Neural cell (in vitro differentiated cells): ENCODE data around the gene GLRA1. TPM values are rescaled to one million over a fixed set of nuclear protein-coding genes. Genes with fewer than 3 reads are reported as not detected.

Experiments used
- H2AFZ ChIP-seq: fragments of 200-600, 300-800 bp; sonication (generic), shearing (Covaris generic); 2 replicates; pipeline ENCODE4 v1.6.0; 2014; ENCODE audit warnings: low read depth, mild to moderate bottlenecking, antibody characterized with exemption, low read length, moderate library complexity
- H3F3A ChIP-seq: fragments of 200-600 bp; shearing (Covaris generic); 2 replicates; pipeline ENCODE4 v1.6.1; 2016; ENCODE audit warnings: mild to moderate bottlenecking, moderate library complexity, mixed read lengths, antibody characterized with exemption, low read length; ENCODE audit not compliant: insufficient read depth, poor library complexity, severe bottlenecking
- H3K27ac ChIP-seq: fragments of 200-600, 300-800 bp; sonication (generic), shearing (Covaris generic); 2 replicates; pipeline ENCODE4 v1.5.1; 2014; ENCODE audit warnings: mild to moderate bottlenecking, low read length, moderate library complexity
- H3K27me3 ChIP-seq: fragments of 300-800, 200-600 bp; sonication (generic), shearing (Covaris generic); 2 replicates; pipeline ENCODE4 v1.6.0; 2014; ENCODE audit warnings: mild to moderate bottlenecking, low read depth, low read length, moderate library complexity; ENCODE audit not compliant: insufficient read depth
- H3K36me3 ChIP-seq: fragments of 300-800, 200-600 bp; sonication (generic), shearing (Covaris generic); 2 replicates; pipeline ENCODE4 v1.5.1; 2014; ENCODE audit warnings: mild to moderate bottlenecking, antibody characterized with exemption, low read length, moderate library complexity; ENCODE audit not compliant: insufficient read depth
- H3K4me2 ChIP-seq: fragments of 300-800, 200-600 bp; sonication (generic), shearing (Covaris generic); 2 replicates; pipeline ENCODE4 v1.6.0; 2014; ENCODE audit warnings: mild to moderate bottlenecking, low read length
- H3K4me3 ChIP-seq: fragments of 300-800, 200-600 bp; sonication (generic), shearing (Covaris generic); 2 replicates; pipeline ENCODE4 v1.5.1; 2014; ENCODE audit warnings: mild to moderate bottlenecking, low read length, moderate library complexity
- H3K79me2 ChIP-seq: fragments of 200-600 bp; shearing (Covaris generic); replicated peaks from 2 replicates; pipeline ENCODE4 v1.6.0; 2014; ENCODE audit warnings: mild to moderate bottlenecking, low read length, moderate library complexity; ENCODE audit not compliant: insufficient read depth
- H3K9ac ChIP-seq: fragments of 300-800, 200-600 bp; sonication (generic), shearing (Covaris generic); 2 replicates; pipeline ENCODE4 v1.6.1; 2016; ENCODE audit warnings: mild to moderate bottlenecking, low read length, mixed read lengths
- H3K9me2 ChIP-seq: fragments of 200-600 bp; shearing (Covaris generic); 2 replicates; pipeline ENCODE4 v1.6.1; 2016; ENCODE audit warnings: mild to moderate bottlenecking, low read length, mixed read lengths; ENCODE audit not compliant: insufficient read depth
- H3K9me3 ChIP-seq: fragments of 200-600, 300-800 bp; sonication (generic), shearing (Covaris generic); 2 replicates; pipeline ENCODE4 v1.6.1; 2016; ENCODE audit warnings: mild to moderate bottlenecking, mixed run types, low read length, moderate library complexity, mixed read lengths
- H4K20me1 ChIP-seq: fragments of 200-600 bp; shearing (Covaris generic); 2 replicates; pipeline ENCODE4 v1.6.1; 2016; ENCODE audit warnings: mild to moderate bottlenecking, mixed run types; ENCODE audit not compliant: insufficient read depth
- EP300 ChIP-seq: fragments of 450-650 bp; conservative IDR thresholded peaks from 2 replicates; pipeline ENCODE4 v1.6.1; 2014; ENCODE audit warnings: antibody characterized with exemption, mild to moderate bottlenecking, moderate library complexity; ENCODE audit not compliant: poor library complexity, severe bottlenecking
- EZH2 ChIP-seq: fragments of 200-600, 300-800 bp; shearing (Covaris generic), sonication (generic); IDR thresholded peaks from 2 replicates; pipeline ENCODE4 v1.6.1; 2014; ENCODE audit warnings: antibody characterized with exemption, low read length, borderline replicate concordance, mild to moderate bottlenecking; ENCODE audit not compliant: insufficient read depth, poor library complexity, severe bottlenecking
- MXI1 ChIP-seq: fragments of 450-650 bp; conservative IDR thresholded peaks from 2 replicates; pipeline ENCODE4 v1.6.1; 2014; ENCODE audit warnings: antibody characterized with exemption, mild to moderate bottlenecking; ENCODE audit not compliant: poor library complexity, severe bottlenecking
- POLR2AphosphoS5 ChIP-seq: IDR thresholded peaks from 2 replicates; pipeline ENCODE4 v1.6.1; 2012
- RAD21 ChIP-seq: fragments of 450-650 bp; conservative IDR thresholded peaks from 2 replicates; pipeline ENCODE4 v1.6.1; 2014; ENCODE audit warnings: antibody characterized with exemption, mild to moderate bottlenecking, moderate library complexity
- SMC3 ChIP-seq: fragments of 450-650 bp; conservative IDR thresholded peaks from 2 replicates; pipeline ENCODE4 v1.6.1; 2014; ENCODE audit warnings: antibody characterized with exemption, mild to moderate bottlenecking, moderate library complexity; ENCODE audit not compliant: poor library complexity
- TAF1 ChIP-seq: IDR thresholded peaks from 2 replicates; pipeline ENCODE4 v1.6.1; 2012; ENCODE audit warnings: low read depth
- polyA plus RNA-seq: library from polyadenylated mRNA; depleted of rRNA; stranded (reverse); fragments of >200 nt; gene quantifications from 2 replicates; pipeline ENCODE4 v1.2.3, GENCODE V29; 2014
- TF ChIP-seq, protein P1 (sequence below): IDR thresholded peaks from 2 replicates; pipeline ENCODE4 v1.6.1; 2012; ENCODE audit warnings: borderline replicate concordance
- TF ChIP-seq, protein P2 (sequence below): fragments of 450-650 bp; IDR thresholded peaks from 2 replicates; pipeline ENCODE4 v1.5.1; 2014; ENCODE audit warnings: antibody characterized with exemption, mild to moderate bottlenecking, moderate library complexity; ENCODE audit not compliant: poor library complexity, severe bottlenecking

The GLRA1 gene
- polyA plus RNA-seq, 1 donor from 2014 or later = not detected

DNA sequence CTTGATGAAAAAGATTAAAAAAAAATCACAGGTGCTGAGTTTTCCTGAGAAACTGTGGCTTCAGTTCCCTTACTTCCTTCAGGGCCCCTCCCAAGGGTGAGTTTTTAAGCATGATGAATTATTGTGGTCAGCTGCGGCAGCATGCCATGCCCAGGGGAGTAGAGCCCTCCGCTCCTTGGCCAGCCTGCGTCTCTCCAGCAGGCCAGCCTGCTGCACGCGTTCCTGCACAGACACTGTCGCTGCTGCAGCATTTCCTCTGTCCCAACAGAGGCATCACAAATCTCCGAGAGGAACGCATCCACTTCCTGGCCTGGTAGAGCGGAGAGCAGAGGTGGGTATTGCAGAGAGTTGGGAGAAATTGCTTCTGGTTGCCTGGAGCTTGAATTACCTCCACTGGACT, 26.1 kb upstream of the GLRA1 start:
- H3K79me2 ChIP-seq = no peaks in the 10 kb centered on the region
- no peaks in the 10 kb centered on the region for H3K27me3 ChIP-seq
- no peak overlapping the region for H3K4me2 ChIP-seq
- no peak for TF ChIP-seq TAF1
- TF ChIP-seq, protein P1, sequence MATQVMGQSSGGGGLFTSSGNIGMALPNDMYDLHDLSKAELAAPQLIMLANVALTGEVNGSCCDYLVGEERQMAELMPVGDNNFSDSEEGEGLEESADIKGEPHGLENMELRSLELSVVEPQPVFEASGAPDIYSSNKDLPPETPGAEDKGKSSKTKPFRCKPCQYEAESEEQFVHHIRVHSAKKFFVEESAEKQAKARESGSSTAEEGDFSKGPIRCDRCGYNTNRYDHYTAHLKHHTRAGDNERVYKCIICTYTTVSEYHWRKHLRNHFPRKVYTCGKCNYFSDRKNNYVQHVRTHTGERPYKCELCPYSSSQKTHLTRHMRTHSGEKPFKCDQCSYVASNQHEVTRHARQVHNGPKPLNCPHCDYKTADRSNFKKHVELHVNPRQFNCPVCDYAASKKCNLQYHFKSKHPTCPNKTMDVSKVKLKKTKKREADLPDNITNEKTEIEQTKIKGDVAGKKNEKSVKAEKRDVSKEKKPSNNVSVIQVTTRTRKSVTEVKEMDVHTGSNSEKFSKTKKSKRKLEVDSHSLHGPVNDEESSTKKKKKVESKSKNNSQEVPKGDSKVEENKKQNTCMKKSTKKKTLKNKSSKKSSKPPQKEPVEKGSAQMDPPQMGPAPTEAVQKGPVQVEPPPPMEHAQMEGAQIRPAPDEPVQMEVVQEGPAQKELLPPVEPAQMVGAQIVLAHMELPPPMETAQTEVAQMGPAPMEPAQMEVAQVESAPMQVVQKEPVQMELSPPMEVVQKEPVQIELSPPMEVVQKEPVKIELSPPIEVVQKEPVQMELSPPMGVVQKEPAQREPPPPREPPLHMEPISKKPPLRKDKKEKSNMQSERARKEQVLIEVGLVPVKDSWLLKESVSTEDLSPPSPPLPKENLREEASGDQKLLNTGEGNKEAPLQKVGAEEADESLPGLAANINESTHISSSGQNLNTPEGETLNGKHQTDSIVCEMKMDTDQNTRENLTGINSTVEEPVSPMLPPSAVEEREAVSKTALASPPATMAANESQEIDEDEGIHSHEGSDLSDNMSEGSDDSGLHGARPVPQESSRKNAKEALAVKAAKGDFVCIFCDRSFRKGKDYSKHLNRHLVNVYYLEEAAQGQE = no peak
- no peak for TF ChIP-seq RAD21
- TF ChIP-seq EP300 = no peak
- TF ChIP-seq EZH2 = no peak
- TF ChIP-seq POLR2AphosphoS5 = no peak
- no peak for TF ChIP-seq SMC3
- no peak for TF ChIP-seq MXI1
- TF ChIP-seq, protein P2, sequence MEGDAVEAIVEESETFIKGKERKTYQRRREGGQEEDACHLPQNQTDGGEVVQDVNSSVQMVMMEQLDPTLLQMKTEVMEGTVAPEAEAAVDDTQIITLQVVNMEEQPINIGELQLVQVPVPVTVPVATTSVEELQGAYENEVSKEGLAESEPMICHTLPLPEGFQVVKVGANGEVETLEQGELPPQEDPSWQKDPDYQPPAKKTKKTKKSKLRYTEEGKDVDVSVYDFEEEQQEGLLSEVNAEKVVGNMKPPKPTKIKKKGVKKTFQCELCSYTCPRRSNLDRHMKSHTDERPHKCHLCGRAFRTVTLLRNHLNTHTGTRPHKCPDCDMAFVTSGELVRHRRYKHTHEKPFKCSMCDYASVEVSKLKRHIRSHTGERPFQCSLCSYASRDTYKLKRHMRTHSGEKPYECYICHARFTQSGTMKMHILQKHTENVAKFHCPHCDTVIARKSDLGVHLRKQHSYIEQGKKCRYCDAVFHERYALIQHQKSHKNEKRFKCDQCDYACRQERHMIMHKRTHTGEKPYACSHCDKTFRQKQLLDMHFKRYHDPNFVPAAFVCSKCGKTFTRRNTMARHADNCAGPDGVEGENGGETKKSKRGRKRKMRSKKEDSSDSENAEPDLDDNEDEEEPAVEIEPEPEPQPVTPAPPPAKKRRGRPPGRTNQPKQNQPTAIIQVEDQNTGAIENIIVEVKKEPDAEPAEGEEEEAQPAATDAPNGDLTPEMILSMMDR = no peak
- no peaks in the 10 kb centered on the region for H3K9me3 ChIP-seq
- H3K27ac ChIP-seq = no peak overlapping the region
- no peak overlapping the region for H3K9ac ChIP-seq
- no peaks in the 10 kb centered on the region for H3K36me3 ChIP-seq
- no peaks in the 10 kb centered on the region for H4K20me1 ChIP-seq
- H3K4me3 ChIP-seq = no peak overlapping the region
- no peaks in the 10 kb centered on the region for H3K9me2 ChIP-seq
- H3F3A ChIP-seq = no peaks in the 10 kb centered on the region
- no peak overlapping the region for H2AFZ ChIP-seq

DNA sequence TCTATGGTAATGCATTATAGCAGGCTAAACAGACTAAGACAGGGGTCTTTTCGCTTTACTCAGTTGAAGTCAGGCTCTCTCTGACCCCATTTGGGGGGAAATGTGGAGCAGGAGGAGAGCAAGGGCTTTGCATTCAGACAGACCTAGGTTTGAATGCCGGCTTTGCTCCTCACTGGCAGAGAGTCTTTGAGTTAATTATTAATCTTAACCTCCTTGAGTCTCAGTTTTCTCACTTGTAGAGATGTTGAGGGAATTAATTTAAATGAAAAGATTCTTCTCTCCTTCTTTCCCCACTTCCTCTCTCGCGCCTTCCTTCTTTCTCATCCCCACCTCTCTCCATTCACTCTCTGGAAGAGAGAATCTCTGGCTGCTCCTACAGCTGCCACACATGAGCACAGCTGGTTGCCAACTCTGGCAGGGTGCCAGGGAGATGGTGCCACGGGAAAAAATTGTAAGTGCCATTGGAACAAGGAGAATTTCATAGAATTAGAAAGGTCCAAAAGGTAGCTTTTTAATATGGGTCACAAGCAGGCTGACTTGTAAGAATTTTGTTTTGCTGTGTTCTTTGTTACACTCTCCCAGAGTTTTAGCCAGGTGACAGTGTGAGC, 25.2 kb upstream of the GLRA1 start:
- H3K9me3 ChIP-seq = no peaks in the 10 kb centered on the region
- H3K27ac ChIP-seq = no peak overlapping the region
- no peaks in the 10 kb centered on the region for H3K79me2 ChIP-seq
- TF ChIP-seq MXI1 (no peak), TAF1 (no peak), EP300 (no peak), EZH2 (no peak), SMC3 (no peak), RAD21 (no peak), POLR2AphosphoS5 (no peak)
- TF ChIP-seq, protein P2 = no peak
- TF ChIP-seq, protein P1 = no peak
- no peaks in the 10 kb centered on the region for H3K36me3 ChIP-seq
- no peak overlapping the region for H2AFZ ChIP-seq
- H4K20me1 ChIP-seq = no peaks in the 10 kb centered on the region
- H3F3A ChIP-seq = no peaks in the 10 kb centered on the region
- H3K4me2 ChIP-seq = no peak overlapping the region
- no peak overlapping the region for H3K9ac ChIP-seq
- no peaks in the 10 kb centered on the region for H3K9me2 ChIP-seq
- H3K27me3 ChIP-seq = no peaks in the 10 kb centered on the region
- H3K4me3 ChIP-seq = no peak overlapping the region
